Activated T-cell treated with anti-CD3 and anti-CD28 coated beads, Interleukin-2, amount 50 U/mL, for 24 hours (primary cell): ENCODE measurements around the gene PRMT6.
"Not testable (repeated sequence)": the region's sequence is repeated elsewhere in the genome, so short reads cannot be mapped to it uniquely, and the experiment has no call there.

Experiments used
- DNase-seq: peaks from one replicate; pipeline ENCODE4 v3.0.0-alpha.2; 2020
- H3K27ac Mint-ChIP-seq: 2 replicates; pipeline ENCODE4 v1.8.0; 2020; ENCODE audit warnings: mild to moderate bottlenecking, mixed read lengths
- H3K27me3 Mint-ChIP-seq: 2 replicates; pipeline ENCODE4 v1.8.0; 2020; ENCODE audit warnings: mixed read lengths
- H3K36me3 Mint-ChIP-seq: 2 replicates; pipeline ENCODE4 v1.8.0; 2020; ENCODE audit warnings: low read depth, mixed read lengths
- H3K4me1 Mint-ChIP-seq: 2 replicates; pipeline ENCODE4 v1.8.0; 2020; ENCODE audit warnings: low read depth, mixed read lengths
- H3K4me3 Mint-ChIP-seq: 2 replicates; pipeline ENCODE4 v1.8.0; 2020; ENCODE audit warnings: mild to moderate bottlenecking, moderate library complexity, mixed read lengths
- H3K9me3 Mint-ChIP-seq: 2 replicates; pipeline ENCODE4 v1.8.0; 2020; ENCODE audit warnings: mixed read lengths

Gene PRMT6

DNA sequence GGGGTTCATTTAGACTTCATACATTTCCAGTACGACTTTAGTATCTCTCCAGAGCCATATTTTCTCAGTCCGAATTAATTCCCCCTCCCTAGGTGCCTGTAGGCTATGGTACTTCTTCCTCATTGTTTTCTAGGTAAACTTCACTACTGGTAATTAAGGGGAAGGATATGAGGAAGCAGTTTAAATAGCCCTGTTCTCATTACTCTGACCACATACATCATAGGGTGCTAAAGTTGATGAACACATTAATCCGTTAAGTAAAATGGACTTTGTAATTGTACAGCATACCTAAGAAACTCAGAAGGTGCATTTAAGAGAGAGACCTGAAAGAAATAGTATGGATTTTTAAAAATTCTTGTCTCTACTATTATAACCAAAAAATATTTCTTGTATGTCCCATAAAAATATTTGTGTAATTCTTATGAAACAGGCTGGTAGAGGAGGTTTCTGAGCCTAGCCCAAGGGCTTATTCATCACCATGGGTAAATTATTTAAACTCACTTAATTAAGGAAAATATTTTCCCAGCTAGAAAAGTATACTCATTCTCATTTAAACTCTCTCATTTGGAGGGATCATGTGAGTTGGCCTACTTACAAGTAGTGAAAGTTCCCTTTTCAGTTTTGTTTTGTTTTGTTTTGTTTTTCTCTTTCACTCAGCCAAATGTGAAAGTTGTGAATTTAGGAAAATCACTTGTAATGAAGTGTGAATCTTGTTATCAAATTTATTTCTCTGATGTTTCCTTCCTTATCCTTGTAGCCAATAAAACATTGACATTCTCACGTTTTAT is 2.0 kb downstream of the PRMT6 start:
- H3K27me3 Mint-ChIP-seq, result no peaks in the 10 kb centered on the region
- peak overlapping the region; percentile 97 for H3K27ac Mint-ChIP-seq
- H3K9me3 Mint-ChIP-seq, result no peaks in the 10 kb centered on the region
- H3K36me3 Mint-ChIP-seq, result peaks cover 69% of the 10 kb centered on the region
- peaks cover 32% of the 10 kb centered on the region for H3K4me1 Mint-ChIP-seq
- H3K4me3 Mint-ChIP-seq, result peak overlapping the region; percentile 94
- no peak for DNase-seq

DNA sequence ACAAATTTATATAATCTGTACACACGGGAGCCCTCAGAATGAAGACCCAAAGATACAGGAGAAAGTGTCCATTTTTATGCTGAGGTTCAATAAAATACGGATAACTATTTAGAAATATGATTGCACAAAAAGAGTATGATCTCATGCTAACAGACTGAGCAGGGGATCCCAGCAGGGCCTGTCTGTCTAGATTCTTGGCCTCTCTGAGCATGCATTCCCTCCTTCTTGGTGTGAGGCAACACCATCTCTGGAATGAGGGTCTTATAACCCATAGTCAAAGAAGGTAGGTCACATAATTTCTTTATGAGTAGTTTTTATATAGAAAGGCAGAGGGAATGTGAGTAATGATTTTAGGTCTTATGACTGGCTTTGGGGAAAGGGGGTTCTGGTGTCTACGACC is 5.4 kb downstream of the PRMT6 start:
- Mint-ChIP-seq H3K9me3 (no peaks in the 10 kb centered on the region), H3K27ac (no peak overlapping the region), H3K4me1 (peaks cover 26% of the 10 kb centered on the region), H3K27me3 (no peaks in the 10 kb centered on the region), H3K4me3 (no peak overlapping the region), H3K36me3 (peaks cover 52% of the 10 kb centered on the region)
- no peak for DNase-seq

DNA sequence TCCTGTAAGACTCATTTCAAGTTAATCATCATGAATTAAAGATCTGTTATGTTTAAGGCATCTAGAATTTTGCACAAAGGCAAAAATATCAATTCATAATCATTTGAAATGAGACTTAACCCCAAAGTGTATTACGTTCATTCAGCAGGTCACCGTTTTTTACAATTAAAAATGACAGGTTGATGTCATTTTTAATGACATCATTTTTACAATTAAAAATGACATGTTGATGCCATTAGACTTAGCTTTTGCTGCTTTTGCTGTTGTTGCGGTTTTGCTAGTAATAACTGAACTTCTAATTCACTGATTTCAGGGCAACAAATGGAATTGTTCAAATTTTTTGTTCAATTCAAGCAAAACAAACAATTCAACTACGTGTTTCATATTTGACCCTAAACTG is 17.0 kb downstream of the PRMT6 start:
- no peaks in the 10 kb centered on the region for H3K9me3 Mint-ChIP-seq

DNA sequence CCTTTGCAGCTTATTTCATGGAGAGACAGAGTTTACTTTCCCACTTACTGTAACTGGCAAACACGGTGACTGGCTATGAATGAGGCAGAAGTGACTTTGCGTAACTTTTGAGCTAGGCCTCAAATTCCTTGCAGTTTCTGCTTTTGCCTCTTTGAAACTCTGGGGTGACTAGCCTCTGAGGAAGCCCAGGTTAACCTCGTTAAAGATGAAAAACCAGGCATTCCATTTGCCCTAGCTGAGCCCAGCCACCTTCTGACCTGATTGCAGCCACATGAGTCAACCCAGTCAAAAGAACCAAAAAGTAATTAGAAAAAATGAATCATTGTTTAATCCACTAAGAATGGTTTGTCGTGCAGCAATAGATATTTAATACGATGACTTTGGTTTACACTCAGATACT is 20.4 kb downstream of the PRMT6 start:
- no peaks in the 10 kb centered on the region for H3K9me3 Mint-ChIP-seq
- H3K27me3 Mint-ChIP-seq, result peaks cover 17% of the 10 kb centered on the region
- no peak for DNase-seq

More for the DNA sequence above, 17.0 kb downstream of the PRMT6 start:
- H3K36me3 Mint-ChIP-seq, result no peaks in the 10 kb centered on the region
- peaks cover 14% of the 10 kb centered on the region for H3K27me3 Mint-ChIP-seq
- no peak overlapping the region for H3K27ac Mint-ChIP-seq
- DNase-seq, result no peak
- H3K4me3 Mint-ChIP-seq, result no peak overlapping the region
- H3K4me1 Mint-ChIP-seq, result no peaks in the 10 kb centered on the region

DNA sequence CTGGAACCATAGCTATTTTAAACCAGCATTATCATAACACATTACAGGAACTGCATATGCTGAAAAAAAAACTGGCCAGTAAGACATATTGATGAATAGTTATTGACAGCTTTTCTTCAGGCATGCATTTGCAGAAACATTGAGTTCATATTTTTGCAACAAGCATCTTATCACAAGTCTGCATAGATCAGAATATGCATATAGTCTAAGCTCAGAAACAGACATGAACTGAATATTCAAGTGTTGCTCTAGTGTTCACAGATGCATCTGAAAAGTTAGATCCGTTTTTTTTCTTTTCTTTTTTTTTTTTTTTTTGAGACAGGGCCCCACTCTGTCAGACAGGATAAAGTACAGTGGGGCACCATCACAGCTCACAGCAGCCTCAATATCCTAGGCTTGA is 22.8 kb downstream of the PRMT6 start:
- no peak overlapping the region for H3K27ac Mint-ChIP-seq
- H3K4me3 Mint-ChIP-seq, result no peak overlapping the region
- H3K27me3 Mint-ChIP-seq, result peaks cover 26% of the 10 kb centered on the region
- H3K36me3 Mint-ChIP-seq, result no peaks in the 10 kb centered on the region
- peaks cover 4% of the 10 kb centered on the region for H3K9me3 Mint-ChIP-seq
- DNase-seq, result no peak
- H3K4me1 Mint-ChIP-seq, result no peaks in the 10 kb centered on the region

More for the DNA sequence above, 20.4 kb downstream of the PRMT6 start:
- H3K27ac Mint-ChIP-seq, result no peak overlapping the region
- H3K4me1 Mint-ChIP-seq, result no peaks in the 10 kb centered on the region
- no peaks in the 10 kb centered on the region for H3K36me3 Mint-ChIP-seq
- H3K4me3 Mint-ChIP-seq, result no peak overlapping the region

DNA sequence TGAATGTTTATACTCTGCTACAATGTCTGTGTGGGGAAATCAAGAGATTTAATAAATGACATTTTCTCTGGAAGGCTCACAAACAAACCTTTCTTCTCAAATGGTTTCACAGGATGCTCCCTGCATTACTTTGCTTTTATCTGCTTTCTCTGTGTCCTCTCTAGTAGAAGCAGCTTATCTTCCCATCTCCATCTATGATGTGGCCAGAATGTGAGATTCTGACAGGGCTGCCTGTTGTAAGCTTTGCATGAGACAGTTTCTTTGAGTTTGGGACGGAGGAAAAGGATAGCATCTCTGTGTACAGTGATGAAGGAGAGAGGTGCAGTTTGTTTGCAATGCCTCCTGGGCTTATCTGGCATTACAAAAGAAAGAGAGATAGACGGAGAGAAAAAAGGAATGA is 24.6 kb downstream of the PRMT6 start:
- Mint-ChIP-seq H3K27ac (no peak overlapping the region), H3K36me3 (no peaks in the 10 kb centered on the region), H3K4me3 (no peak overlapping the region), H3K4me1 (no peaks in the 10 kb centered on the region), H3K9me3 (peaks cover 16% of the 10 kb centered on the region), H3K27me3 (peaks cover 26% of the 10 kb centered on the region)
- DNase-seq, result no peak

DNA sequence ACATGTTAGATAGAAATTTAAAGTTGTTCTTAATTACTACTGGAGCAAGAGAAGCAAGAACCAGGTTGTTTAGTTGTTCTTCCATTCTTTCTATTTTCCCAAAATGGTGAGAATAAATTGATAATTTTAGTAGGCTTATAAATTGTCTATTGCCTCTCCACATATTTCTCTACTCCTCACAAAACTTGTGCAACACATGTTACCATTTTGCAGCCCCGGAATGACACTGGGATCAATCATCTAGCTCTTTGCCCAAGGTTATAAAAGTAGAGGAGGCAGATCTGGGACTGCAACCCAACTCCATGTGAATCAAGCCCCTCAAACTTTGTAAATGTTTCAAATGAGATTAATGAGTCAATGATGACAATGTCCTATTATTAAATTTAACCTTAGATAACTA is 34.9 kb downstream of the PRMT6 start:
- peaks cover 5% of the 10 kb centered on the region for H3K9me3 Mint-ChIP-seq
- H3K36me3 Mint-ChIP-seq, result no peaks in the 10 kb centered on the region
- H3K4me3 Mint-ChIP-seq, result no peak overlapping the region
- peaks cover 27% of the 10 kb centered on the region for H3K27me3 Mint-ChIP-seq
- H3K4me1 Mint-ChIP-seq, result no peaks in the 10 kb centered on the region
- no peak overlapping the region for H3K27ac Mint-ChIP-seq
- DNase-seq, result no peak

DNA sequence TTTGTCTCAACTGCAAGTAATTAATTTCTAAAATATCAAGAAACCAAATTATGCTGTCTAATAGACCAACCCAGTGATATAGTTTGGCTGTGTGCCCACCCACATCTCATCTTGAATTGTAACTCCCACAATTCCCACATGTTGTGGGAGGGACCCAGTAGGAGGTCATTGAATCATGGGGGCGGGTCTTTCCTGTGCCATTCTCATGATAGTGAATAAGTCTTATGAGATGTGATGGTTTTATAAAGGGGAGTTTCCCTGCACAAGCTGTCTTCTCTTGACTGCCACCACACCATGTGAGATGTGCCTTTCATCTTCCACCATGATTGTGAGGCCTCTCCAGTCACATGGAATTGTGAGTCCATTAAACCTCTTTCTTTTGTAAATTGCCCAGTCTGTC is 36.9 kb downstream of the PRMT6 start:
- not testable (repeated sequence) for H3K27ac Mint-ChIP-seq, H3K9me3 Mint-ChIP-seq, H3K36me3 Mint-ChIP-seq, H3K4me3 Mint-ChIP-seq, H3K4me1 Mint-ChIP-seq, DNase-seq
- peaks cover 27% of the 10 kb centered on the region for H3K27me3 Mint-ChIP-seq

DNA sequence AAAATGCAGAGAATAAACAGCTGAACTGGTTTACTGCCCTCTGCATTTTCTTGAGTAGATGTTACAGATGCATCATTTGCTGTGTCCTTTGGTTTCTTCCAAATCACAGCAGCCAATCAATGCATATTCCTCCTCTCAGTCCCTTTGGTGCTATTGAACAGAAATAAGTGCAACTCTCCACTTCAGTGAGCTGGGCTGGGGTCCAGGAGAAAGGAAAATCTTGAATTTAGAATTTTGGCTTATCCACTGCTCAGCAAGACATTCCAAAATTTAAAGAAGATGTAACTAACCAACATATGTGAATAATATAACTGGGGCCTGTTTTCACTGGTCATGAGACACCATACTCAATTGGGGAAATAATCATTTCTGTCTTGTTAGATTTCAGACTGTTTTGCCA is 39.2 kb downstream of the PRMT6 start:
- Mint-ChIP-seq H3K36me3 (no peaks in the 10 kb centered on the region), H3K4me3 (no peak overlapping the region), H3K9me3 (peaks cover 2% of the 10 kb centered on the region), H3K27ac (no peak overlapping the region), H3K4me1 (no peaks in the 10 kb centered on the region), H3K27me3 (peaks cover 24% of the 10 kb centered on the region)
- DNase-seq, result no peak

DNA sequence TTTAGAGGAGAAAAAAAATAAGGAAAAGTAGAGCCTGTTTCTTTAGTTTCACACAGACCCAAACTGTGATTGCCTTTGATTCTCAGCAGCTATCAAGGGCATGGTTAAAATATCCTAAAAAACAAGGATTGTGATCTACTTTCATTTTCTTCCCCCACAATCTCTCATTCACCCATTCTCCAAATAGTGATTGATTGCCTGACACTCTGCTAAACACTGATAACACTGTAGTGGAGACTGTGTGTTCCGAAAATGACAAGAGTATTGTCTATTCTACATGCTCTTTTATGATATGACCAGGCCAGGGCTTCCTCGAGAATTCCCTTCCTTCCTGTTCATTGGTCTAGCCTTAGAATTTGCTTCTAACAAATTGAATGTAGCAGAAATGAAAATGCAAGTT is 40.2 kb downstream of the PRMT6 start:
- no peaks in the 10 kb centered on the region for H3K4me1 Mint-ChIP-seq

DNA sequence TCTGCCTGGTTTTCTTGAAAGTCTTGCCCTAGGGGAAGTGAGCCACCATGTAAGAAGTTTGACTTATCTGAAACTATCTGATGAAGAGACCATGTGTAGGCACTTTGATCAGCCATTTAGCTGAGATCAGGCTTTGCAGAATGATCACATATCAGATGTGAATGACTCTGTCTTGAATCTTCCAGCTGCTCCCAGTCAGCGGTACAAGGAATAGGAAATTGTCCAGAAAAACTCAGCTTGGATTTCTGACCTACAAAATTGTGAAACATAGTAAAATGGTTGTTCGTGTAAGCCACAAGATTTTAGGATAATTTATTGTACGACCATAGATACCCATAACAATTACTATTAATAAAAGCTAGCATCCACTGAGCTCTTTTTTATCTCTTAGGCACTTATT is 42.5 kb downstream of the PRMT6 start:
- H3K27ac Mint-ChIP-seq, result no peak overlapping the region
- H3K9me3 Mint-ChIP-seq, result no peaks in the 10 kb centered on the region
- H3K27me3 Mint-ChIP-seq, result peaks cover 18% of the 10 kb centered on the region
- no peaks in the 10 kb centered on the region for H3K36me3 Mint-ChIP-seq
- DNase-seq, result no peak
- no peaks in the 10 kb centered on the region for H3K4me1 Mint-ChIP-seq
- H3K4me3 Mint-ChIP-seq, result no peak overlapping the region

More for the DNA sequence above, 40.2 kb downstream of the PRMT6 start:
- Mint-ChIP-seq H3K36me3 (no peaks in the 10 kb centered on the region), H3K27ac (no peak overlapping the region), H3K9me3 (peaks cover 2% of the 10 kb centered on the region), H3K4me3 (no peak overlapping the region), H3K27me3 (peaks cover 23% of the 10 kb centered on the region)
- DNase-seq, result no peak

DNA sequence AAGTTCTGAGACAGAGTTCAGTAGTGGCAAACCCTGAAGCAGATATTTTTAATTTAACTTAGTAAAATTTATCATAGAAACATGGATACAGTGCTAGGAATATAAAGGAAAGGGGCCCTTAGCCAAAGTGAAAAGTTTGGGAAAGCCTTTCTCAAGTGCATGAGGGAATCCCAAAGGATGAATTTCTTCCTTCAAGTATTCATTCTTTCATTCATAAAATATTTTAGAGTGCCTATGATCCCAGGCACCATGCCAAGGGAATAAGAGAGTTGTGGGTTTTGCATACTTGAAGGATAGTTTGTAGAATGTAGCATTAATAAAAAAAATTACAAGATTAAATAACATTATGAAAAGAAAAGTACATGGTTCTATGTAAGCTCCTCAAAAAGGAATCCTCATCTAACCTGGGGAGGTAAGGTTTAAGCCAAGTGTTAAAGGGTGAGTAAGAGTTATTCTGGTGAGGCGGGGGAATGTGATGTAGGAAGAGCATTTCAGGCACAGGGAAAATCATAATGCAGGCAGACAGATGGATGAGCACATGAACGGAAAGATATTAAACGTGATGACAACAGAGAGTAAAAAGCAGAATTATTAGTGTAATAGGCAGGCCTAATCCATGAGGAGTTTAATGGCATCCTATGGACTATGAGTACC is 44.0 kb downstream of the PRMT6 start:
- DNase-seq, result no peak
- no peak overlapping the region for H3K4me3 Mint-ChIP-seq
- H3K27ac Mint-ChIP-seq, result no peak overlapping the region
- peaks cover 14% of the 10 kb centered on the region for H3K27me3 Mint-ChIP-seq
- no peaks in the 10 kb centered on the region for H3K36me3 Mint-ChIP-seq
- no peaks in the 10 kb centered on the region for H3K9me3 Mint-ChIP-seq
- no peaks in the 10 kb centered on the region for H3K4me1 Mint-ChIP-seq

DNA sequence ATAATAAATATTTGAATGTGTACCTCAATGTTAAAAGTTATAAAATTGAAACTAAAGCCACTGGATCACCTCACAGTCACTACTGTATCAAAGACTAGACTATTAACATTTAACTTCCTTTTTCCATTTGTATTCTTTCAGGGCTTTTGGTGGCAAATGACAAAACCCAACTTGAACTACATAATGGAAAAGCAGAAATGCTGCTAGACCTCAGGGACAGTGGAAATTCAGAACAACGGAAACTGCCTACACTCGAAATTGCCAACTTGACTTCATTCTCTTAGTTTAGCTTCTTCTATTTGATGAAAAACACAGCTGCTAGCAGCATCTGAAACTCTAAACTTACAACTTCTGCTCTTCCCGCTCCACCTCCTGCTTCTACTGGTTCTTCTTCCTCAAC is 49.4 kb downstream of the PRMT6 start:
- no peak overlapping the region for H3K4me3 Mint-ChIP-seq
- no peaks in the 10 kb centered on the region for H3K9me3 Mint-ChIP-seq
- no peaks in the 10 kb centered on the region for H3K36me3 Mint-ChIP-seq
- no peaks in the 10 kb centered on the region for H3K4me1 Mint-ChIP-seq
- DNase-seq, result no peak
- peaks cover 6% of the 10 kb centered on the region for H3K27me3 Mint-ChIP-seq
- no peak overlapping the region for H3K27ac Mint-ChIP-seq
